HepG2 (cell line): ENCODE measurements around the gene CCDC167. TPM values are rescaled to one million over a fixed set of nuclear protein-coding genes. Genes with fewer than 3 reads are reported as not detected.

ENCODE experiments used
- AGO1 ChIP-seq: fragments of 200-400 bp; formaldehyde crosslinking; IDR thresholded peaks from 2 replicates; pipeline ENCODE4 v1.6.1; 2017; ENCODE audit warnings: mild to moderate bottlenecking, low read depth, low read length, moderate library complexity; ENCODE audit not compliant: poor library complexity, severe bottlenecking
- ARID2 ChIP-seq: sonication (generic); formaldehyde crosslinking; IDR thresholded peaks from 2 replicates; pipeline ENCODE4 v1.8.1; 2022; ENCODE audit warnings: mild to moderate bottlenecking, missing genetic modification reagents, borderline replicate concordance
- DNMT3B ChIP-seq: conservative IDR thresholded peaks from 2 replicates; pipeline ENCODE4 v1.6.1; 2016; ENCODE audit warnings: missing biosample characterization, control low read depth
- HMG20B ChIP-seq: conservative IDR thresholded peaks from 2 replicates; pipeline ENCODE4 v1.6.1; 2016; ENCODE audit warnings: missing genetic modification reagents, missing compliant biosample characterization
- JUN ChIP-seq: sonication (generic); formaldehyde crosslinking; IDR thresholded peaks from 2 replicates; pipeline ENCODE4 v1.4.0; 2020; ENCODE audit warnings: mild to moderate bottlenecking, missing genetic modification reagents
- KDM3A ChIP-seq: IDR thresholded peaks from 2 replicates; pipeline ENCODE4 v1.6.1; 2018; ENCODE audit warnings: low read depth, missing compliant biosample characterization
- KLF12 ChIP-seq: sonication (generic); formaldehyde crosslinking; IDR thresholded peaks from 2 replicates; pipeline ENCODE4 v1.4.0; 2020; ENCODE audit warnings: missing genetic modification reagents, borderline replicate concordance
- MYNN ChIP-seq: sonication (generic); formaldehyde crosslinking; IDR thresholded peaks from 2 replicates; pipeline ENCODE4 v1.4.0; 2020; ENCODE audit warnings: mild to moderate bottlenecking, low read depth, missing genetic modification reagents
- PITX1 ChIP-seq: sonication (generic); formaldehyde crosslinking; IDR thresholded peaks from 2 replicates; pipeline ENCODE4 v1.5.1; 2020; ENCODE audit warnings: mild to moderate bottlenecking, missing genetic modification reagents
- RBM39 ChIP-seq: fragments of 200-400 bp; formaldehyde crosslinking; IDR thresholded peaks from one replicate; pipeline ENCODE4 v1.6.1; 2018; ENCODE audit warnings: antibody characterized with exemption, mild to moderate bottlenecking, low read depth, low read length; ENCODE audit not compliant: poor library complexity, severe bottlenecking
- USF2 ChIP-seq, 2 experiments: sonication (generic) in 1 of 2; formaldehyde crosslinking in 1 of 2; IDR thresholded peaks; 2 replicates each; pipeline versions ENCODE4 v1.5.1 to v1.6.1; 2011 to 2020; ENCODE audit warnings: borderline replicate concordance in 1 of 2, low read depth in 1 of 2, low read length in 1 of 2, mild to moderate bottlenecking in 1 of 2, missing genetic modification reagents in 1 of 2, moderate library complexity in 1 of 2
- ZNF350 ChIP-seq: sonication (generic); formaldehyde crosslinking; IDR thresholded peaks from 2 replicates; pipeline ENCODE4 v1.4.0; 2020; ENCODE audit warnings: mild to moderate bottlenecking, low read depth, missing genetic modification reagents, borderline replicate concordance
- ZNF431 ChIP-seq: sonication (generic); formaldehyde crosslinking; IDR thresholded peaks from 2 replicates; pipeline ENCODE4 v1.9.0; 2022; ENCODE audit warnings: missing genetic modification reagents, low read depth, mild to moderate bottlenecking, borderline replicate concordance
- ZNF780A ChIP-seq: sonication (generic); formaldehyde crosslinking; IDR thresholded peaks from 2 replicates; pipeline ENCODE4 v1.8.0; 2022; ENCODE audit warnings: mild to moderate bottlenecking, missing genetic modification reagents, moderate library complexity
- ZNF841 ChIP-seq: sonication (generic); formaldehyde crosslinking; IDR thresholded peaks from 2 replicates; pipeline ENCODE4 v1.8.1; 2023; ENCODE audit warnings: missing genetic modification reagents, borderline replicate concordance
- polyA plus RNA-seq, 8 experiments: library from polyadenylated mRNA; depleted of rRNA in 3 of 8; stranded (reverse) in 7 of 8; unstranded in 1 of 8; fragments of >200 nt; fragmentation: Illumina TruSeq in 4 of 8; extraction: Trizol in 4 of 8; gene quantifications; 2 replicates each; pipeline versions ENCODE4 v1.2.1 to v1.2.3, GENCODE V29; 2011 to 2016; ENCODE audit warnings: low read depth in 4 of 8, missing spikeins in 1 of 8, mixed read lengths in 1 of 8; ENCODE audit not compliant: insufficient read depth in 1 of 8
- total RNA-seq, 5 experiments: library from RNA; depleted of rRNA; stranded (reverse); fragments of >200 nt; fragmentation: Illumina TruSeq; extraction: Trizol; gene quantifications; 2 replicates each; pipeline ENCODE4 v1.2.3, GENCODE V29; 2016; ENCODE audit warnings: low read depth in 1 of 5
- TF ChIP-seq, protein P1 (sequence below): sonication (generic); formaldehyde crosslinking; IDR thresholded peaks from 2 replicates; pipeline ENCODE4 v1.9.0; 2022; ENCODE audit warnings: missing genetic modification reagents, mild to moderate bottlenecking, borderline replicate concordance
- TF ChIP-seq, protein P2 (sequence below): sonication (generic); formaldehyde crosslinking; IDR thresholded peaks from 2 replicates; pipeline ENCODE4 v1.4.0; 2020; ENCODE audit warnings: mild to moderate bottlenecking, low read depth, missing genetic modification reagents
- TF ChIP-seq, protein P3 (sequence below): sonication (generic); formaldehyde crosslinking; IDR thresholded peaks from 2 replicates; pipeline ENCODE4 v1.4.0; 2020; ENCODE audit warnings: mild to moderate bottlenecking, missing genetic modification reagents
- TF ChIP-seq, protein P4 (sequence below): sonication (generic); formaldehyde crosslinking; IDR thresholded peaks from 2 replicates; pipeline ENCODE4 v1.4.0; 2020; ENCODE audit warnings: missing genetic modification reagents, borderline replicate concordance
- TF ChIP-seq, protein P5 (sequence below): IDR thresholded peaks from 2 replicates; pipeline ENCODE4 v1.6.1; 2016; ENCODE audit warnings: mild to moderate bottlenecking, missing biosample characterization, missing genetic modification reagents

The CCDC167 gene
- total and polyA plus RNA-seq, 2 of the 13 experiments (the other 11 are each of a cell fraction or from before 2014, with no cell fraction given) = 48.4 to 66.8 TPM

- TF ChIP-seq, protein P1, sequence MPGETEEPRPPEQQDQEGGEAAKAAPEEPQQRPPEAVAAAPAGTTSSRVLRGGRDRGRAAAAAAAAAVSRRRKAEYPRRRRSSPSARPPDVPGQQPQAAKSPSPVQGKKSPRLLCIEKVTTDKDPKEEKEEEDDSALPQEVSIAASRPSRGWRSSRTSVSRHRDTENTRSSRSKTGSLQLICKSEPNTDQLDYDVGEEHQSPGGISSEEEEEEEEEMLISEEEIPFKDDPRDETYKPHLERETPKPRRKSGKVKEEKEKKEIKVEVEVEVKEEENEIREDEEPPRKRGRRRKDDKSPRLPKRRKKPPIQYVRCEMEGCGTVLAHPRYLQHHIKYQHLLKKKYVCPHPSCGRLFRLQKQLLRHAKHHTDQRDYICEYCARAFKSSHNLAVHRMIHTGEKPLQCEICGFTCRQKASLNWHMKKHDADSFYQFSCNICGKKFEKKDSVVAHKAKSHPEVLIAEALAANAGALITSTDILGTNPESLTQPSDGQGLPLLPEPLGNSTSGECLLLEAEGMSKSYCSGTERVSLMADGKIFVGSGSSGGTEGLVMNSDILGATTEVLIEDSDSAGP (CRISPR knock-in tag) = peak; percentile 5; the same call in 1 of the 2 replicates
- TF ChIP-seq, protein P2, sequence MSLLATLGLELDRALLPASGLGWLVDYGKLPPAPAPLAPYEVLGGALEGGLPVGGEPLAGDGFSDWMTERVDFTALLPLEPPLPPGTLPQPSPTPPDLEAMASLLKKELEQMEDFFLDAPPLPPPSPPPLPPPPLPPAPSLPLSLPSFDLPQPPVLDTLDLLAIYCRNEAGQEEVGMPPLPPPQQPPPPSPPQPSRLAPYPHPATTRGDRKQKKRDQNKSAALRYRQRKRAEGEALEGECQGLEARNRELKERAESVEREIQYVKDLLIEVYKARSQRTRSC (CRISPR knock-in tag) = no peak
- TF ChIP-seq RBM39 = peak; percentile 10
- TF ChIP-seq, protein P3, sequence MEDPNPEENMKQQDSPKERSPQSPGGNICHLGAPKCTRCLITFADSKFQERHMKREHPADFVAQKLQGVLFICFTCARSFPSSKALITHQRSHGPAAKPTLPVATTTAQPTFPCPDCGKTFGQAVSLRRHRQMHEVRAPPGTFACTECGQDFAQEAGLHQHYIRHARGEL (CRISPR knock-in tag) = no peak
- TF ChIP-seq USF2 (IDR thresholded peaks at IDR 0.05; ENCODE audit: low read depth, low read length) = peak; percentile 75
- peak; percentile 83; the same call in 1 of the 2 replicates for TF ChIP-seq USF2 (CRISPR knock-in tag; IDR thresholded peaks at IDR 0.05; ENCODE audit: borderline replicate concordance)
- TF ChIP-seq ZNF431 (CRISPR knock-in tag) = no peak
- TF ChIP-seq MYNN = 0 out of 2 replicates have a peak, but pooled peaks have one; percentile 30
- TF ChIP-seq HMG20B (CRISPR knock-in tag) = no peak
- no peak for TF ChIP-seq AGO1
- TF ChIP-seq DNMT3B = no peak
- no peak for TF ChIP-seq PITX1
- TF ChIP-seq ZNF350 (CRISPR knock-in tag) = 0 out of 2 replicates have a peak, but pooled peaks have one; percentile 14
- TF ChIP-seq, protein P4, sequence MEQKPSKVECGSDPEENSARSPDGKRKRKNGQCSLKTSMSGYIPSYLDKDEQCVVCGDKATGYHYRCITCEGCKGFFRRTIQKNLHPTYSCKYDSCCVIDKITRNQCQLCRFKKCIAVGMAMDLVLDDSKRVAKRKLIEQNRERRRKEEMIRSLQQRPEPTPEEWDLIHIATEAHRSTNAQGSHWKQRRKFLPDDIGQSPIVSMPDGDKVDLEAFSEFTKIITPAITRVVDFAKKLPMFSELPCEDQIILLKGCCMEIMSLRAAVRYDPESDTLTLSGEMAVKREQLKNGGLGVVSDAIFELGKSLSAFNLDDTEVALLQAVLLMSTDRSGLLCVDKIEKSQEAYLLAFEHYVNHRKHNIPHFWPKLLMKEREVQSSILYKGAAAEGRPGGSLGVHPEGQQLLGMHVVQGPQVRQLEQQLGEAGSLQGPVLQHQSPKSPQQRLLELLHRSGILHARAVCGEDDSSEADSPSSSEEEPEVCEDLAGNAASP = no peak
- no peak for TF ChIP-seq JUN (CRISPR knock-in tag)
- no peak for TF ChIP-seq ARID2 (CRISPR knock-in tag)
- TF ChIP-seq ZNF841 = no peak
- TF ChIP-seq, protein P5, sequence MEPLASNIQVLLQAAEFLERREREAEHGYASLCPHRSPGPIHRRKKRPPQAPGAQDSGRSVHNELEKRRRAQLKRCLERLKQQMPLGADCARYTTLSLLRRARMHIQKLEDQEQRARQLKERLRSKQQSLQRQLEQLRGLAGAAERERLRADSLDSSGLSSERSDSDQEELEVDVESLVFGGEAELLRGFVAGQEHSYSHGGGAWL (CRISPR knock-in tag) = 0 out of 2 replicates have a peak, but pooled peaks have one; percentile 53
- no peak for TF ChIP-seq KLF12 (CRISPR knock-in tag)
- 0 out of 2 replicates have a peak, but pooled peaks have one; percentile 37 for TF ChIP-seq KDM3A
- TF ChIP-seq ZNF780A (CRISPR knock-in tag) = no peak
These were observed 16.6 kb upstream of the CCDC167 start (continued) for GRCh38 chr6:37516076-37516919.
